ENCODE measurements around the gene ARF3.
A peak's percentile ranks its signal among the peaks of the same experiment; 100 is the strongest.

Gene ARF3

DNA sequence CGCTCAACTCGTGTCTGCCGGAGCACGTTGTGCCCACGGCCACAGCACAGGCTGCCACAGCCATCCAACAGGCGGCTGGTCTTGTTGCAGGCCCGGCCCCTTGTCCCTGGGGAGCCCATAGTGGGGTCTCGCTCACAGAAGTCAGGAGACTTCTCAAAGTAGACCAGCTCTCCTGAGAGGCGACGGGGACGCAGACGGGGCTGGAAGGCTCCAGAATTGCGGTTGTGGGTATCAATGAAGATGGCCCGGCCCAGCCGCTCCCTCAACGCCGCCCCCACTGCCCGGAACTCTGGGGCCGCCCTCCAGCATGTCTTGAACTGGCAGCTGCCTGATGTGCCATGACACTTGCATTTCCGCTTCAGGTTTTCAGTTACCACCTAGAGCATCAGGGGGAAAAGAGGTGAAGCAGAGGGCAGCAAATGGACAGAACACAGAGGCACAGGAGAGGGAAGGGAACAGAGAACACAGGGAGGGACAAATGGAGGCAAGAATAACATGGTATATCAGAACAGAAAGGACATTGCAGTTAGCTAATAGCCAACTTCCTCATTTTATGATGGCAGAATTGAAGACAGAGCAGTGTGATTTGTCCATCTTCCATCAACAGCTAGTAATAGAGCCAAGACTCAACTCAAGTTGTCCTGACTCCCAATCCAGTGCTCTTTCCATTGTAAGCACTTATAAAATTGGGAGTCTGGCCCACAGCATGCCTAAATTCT is 9.0 kb upstream of the ARF3 start:
- no peak for DNase-seq (ENCODE audit: low spot score)

DNA sequence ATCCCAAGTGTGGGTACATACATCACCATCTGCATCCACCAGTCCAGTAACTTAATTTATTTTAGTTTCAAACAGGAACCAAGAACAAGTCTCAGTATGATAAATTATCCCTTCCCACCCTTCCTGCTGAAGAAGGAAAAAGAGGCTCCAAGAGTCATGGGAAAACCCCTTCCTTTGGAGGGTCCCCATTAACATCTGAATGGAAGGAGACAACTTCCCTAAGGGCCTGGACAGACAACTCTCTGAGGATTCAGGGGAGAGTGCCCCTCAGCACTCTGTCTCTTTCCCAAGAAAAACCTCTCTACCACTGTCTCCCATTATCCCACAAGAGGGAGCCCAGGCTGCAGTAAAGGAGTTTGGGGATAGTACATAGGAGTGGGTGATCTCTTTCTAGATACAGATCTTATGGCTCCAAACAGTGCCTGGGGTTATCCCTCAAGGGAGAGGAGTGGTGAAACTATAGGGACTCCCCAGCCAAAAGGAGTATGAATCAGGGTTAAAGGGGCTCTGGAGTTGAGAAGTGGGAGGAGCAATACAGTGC is 8.1 kb upstream of the ARF3 start:
- DNase-seq (ENCODE audit: low spot score) = no peak

DNA sequence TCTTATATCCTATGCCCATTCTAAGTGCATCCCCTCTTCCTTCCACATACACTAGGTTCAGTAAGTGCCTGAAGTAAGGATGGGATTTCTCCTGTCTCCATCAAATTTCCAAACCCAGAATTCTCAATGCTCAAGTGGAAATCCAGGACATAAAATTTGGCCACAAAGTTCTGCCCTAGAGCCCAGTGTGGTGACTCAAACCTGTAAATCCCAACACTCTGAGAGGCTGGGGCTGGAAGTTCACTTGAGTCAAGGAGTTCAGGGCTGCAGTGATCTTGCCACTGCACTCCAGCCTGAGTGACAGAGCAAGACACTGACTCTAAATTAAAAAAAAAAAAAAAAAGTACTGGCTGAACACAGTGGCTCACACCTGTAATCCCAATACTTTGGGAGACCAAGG is 4.5 kb upstream of the ARF3 start:
- no peak for DNase-seq (ENCODE audit: low spot score)

DNA sequence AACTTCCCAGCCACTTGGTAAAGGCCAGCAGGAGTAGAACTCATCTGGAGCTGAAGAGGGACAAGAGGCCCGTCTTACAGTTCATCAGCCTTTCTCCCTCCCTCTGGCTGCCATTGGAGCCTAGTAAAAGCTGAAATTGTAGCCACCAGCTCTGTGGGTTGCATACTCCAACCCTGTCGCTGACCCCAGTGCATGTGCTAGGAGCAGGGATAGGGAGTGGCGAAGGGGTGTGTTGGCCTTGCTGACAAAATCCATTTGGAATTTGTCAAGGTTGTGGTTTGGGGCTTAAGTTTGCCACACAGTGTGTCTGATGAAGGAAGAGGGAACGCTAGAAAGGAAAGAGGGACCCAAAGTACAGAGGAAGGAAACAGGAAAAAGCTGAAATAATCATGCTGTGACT is 4.0 kb upstream of the ARF3 start:
- no peak for DNase-seq (ENCODE audit: low spot score)

DNA sequence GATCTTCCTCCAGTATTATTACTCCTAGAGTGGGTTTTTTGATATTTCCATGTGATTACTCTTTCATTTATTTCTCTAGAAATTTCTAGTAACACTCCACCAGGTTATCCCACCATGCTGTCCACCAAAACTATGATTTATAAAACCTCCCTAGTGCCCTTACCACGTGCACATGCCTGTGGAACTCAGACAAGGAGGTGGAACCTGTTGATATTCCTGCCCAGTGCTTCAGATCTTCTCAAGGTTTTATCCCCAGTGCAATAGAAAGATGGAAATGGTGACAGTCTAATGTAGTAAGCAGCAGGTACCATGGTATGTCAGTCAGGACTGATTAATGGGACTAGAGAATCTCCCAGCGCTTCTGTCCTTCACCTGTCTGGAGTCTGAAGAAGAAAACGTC is 3.5 kb upstream of the ARF3 start:
- DNase-seq (ENCODE audit: low spot score) = no peak

DNA sequence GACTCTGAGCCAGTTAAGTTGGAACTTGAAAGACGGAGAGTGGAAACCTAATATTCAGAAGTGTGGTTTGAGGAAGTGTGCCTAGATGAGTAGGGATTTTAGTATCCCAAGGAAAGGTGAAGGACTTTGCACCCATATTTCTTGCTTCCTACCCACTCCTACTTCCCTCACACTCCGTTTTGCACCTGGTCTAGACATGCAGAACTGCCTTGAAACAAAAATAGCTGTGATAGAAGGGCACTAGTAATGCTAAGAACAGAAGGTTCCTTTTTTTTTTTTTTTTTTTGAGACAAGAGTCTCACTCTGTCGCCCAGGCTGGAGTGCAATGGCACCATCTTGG is 732 bp upstream of the ARF3 start:
- peak; percentile 25 for DNase-seq (ENCODE audit: low spot score)

DNA sequence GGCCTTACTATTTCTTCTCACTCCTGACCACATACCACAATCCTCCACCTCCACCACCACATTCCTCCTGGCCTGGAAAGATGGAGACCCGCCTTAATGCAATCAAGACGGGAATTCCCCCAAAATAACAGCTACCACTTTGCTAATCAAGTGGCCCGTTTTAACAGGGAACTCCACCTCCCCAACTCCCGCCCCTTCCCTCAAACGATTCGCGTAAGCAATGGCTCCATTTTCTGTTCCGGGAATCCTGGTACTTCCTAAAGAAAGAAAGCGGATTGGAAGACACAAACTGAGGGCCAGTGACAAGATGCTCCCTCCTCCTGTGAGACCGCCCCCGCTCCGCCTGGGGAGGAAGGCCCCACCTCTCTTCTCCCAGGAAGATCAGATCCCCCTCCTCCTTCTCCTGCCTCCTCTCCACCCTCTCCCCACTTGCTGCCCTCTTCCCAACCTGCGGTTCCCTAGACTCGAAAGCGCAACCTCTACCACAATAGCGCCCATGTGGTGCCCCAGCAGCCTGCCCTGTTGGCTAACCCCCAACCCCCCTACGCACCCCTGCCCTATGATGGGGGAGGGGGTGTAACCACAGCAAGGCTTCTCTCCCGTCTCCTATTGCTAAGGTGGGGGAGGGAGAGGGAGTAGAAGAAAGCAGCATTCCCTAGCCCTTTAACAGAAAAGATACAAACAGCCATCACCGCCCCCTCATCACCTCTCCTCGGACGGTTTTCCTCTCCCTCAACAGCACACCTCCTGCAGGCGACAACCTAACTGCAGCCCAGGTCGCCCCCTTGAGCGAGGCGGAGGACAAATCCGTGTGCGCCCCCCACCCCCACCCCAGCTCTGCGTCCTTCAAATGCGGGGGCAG is 777 bp downstream of the ARF3 start:
- peak; percentile 89 for DNase-seq (ENCODE audit: low spot score)

DNA sequence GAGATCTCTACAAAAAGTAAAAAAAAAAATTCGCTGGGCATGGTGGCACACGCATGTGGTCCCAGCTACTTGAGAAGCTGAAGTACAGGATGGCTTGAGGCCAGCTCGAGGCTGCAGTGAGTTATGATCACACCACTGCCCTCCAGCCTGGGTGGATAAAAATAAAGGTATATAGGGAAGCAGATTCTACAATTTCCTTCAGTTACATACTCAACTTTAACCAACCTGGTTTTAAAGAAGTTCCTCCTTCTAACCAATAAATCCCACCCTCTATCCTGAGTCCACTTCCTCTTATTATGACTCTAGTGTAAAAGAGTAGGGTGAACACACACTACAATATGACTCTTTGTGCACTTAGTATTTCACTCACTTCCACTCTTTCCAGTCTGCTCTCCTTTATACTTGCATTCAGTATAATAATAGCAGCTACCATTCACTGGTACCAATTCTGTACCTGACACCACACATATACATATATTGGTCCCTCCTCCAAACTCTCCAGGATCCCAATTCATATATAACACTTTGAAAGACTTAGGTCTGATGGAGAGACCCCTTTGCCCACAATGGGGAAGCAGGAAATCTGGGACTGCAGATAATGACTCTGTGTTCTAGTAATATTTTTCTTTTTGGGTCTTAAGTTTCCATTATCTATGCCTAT is 2.3 kb downstream of the ARF3 start:
- DNase-seq (ENCODE audit: low spot score) = no peak

DNA sequence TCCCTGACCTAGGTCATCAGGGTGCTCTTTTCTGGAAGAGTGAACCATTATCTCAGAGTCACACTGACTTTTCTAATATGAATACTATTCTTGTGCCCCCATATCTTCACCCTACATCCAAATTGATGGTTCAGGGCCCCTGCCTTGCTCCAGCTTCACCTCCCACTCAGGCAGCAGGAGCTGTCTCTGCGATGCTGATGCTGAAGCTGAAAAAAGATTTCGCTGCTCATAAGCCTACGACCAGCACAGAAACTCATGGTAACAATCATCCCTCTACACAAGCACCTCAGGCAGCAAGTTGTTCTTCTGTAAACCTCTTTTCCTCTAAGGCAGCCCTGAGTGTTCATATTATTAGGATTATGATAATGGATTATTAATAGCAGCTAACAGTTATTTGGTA is 3.2 kb downstream of the ARF3 start:
- DNase-seq (ENCODE audit: low spot score) = no peak

DNA sequence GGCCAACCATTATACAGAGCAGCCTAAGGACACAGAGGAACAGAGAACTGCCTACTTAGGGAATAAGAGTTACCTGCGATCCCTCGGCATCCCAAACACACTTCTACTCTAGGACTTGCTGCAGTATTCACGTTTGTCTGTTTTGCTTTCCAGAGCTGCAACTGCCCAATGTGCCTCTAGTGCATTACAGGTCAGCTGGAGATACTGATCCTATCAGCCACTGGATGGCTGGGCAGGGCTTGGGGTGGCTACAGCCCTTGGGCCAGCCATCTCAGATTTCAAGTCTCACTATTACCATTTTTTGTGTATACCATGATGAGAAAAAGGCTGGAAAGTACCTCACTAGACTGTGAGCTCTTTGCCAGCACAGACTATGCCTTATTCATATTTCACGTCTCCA is 4.6 kb downstream of the ARF3 start:
- DNase-seq (ENCODE audit: low spot score) = no peak

DNA sequence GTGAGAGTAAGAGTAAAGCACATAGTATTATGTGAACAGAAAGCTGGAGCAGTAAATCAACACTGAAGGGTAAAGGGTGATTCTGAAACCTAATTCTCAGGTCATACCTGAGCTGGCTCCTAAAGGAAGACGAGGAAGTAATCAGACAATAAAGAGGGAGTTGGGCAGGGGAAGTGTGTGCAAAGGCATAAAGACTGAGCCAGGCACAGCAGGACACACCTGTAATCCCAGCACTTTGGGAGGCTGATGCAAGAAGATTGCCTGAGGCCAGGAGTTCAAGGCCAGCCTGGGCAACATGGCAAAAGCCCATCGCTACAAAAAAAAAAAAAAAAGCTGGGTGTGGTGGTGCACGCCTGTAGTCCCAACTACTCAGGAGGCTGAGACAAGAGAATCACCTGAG is 9.6 kb downstream of the ARF3 start:
- DNase-seq (ENCODE audit: low spot score) = peak; percentile 34

DNA sequence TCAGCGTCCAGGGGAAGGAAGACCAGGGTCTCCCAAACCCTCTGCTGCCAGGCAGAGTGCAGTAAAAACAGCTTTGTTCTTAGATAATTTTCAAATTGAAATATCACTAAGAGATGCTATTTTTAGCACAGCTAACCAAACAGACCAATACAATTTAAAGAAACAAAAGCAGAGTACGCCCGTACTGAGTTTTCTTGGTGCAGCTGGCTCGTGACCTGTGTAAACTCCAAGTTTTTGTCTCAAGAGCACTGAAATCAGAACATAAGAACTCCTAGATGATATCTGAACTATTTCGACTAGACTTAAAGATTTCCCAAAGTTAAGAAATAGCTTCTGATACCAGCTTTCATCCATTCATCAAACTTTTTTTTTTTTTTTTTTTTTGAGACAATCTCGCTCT is 10.3 kb downstream of the ARF3 start:
- no peak for DNase-seq (ENCODE audit: low spot score)

DNA sequence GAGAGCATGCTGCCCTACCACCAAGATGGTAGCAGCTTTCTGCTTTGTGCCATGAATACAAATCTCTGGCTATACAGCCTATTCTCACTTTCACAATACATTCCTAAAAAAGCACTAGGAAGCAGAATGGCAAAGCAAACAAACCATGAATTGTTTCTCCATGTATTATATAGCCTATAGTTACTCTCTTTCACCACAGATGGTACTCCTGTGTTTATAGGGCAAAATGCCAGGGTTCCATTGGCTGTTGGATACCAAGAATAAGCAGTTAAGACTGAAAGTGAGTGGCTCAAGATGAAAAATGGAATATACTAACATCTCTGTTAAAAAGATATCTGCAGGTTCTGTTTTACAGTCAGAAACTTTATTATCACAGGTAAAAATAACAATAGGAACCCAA is 11.1 kb downstream of the ARF3 start:
- no peak for DNase-seq (ENCODE audit: low spot score)

DNA sequence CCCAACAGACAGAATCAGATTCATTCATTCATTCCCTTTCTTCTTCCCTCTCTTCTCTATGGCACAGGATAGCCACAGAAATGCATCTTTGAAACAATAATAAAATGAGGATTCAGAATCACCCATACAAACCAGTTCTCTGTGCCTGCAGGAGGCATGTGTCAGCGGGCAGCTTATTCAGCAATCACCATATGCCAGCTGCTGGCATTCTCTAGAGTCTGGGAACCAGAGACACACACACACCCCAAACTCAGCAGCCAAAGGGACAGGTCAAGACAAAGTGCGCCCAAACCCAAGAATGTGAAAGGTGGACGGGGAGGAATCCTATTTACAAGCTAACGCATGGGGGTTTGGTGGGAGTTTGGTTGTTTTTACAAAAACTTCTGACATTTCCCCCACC is 14.1 kb downstream of the ARF3 start:
- DNase-seq (ENCODE audit: low spot score) = no peak

DNA sequence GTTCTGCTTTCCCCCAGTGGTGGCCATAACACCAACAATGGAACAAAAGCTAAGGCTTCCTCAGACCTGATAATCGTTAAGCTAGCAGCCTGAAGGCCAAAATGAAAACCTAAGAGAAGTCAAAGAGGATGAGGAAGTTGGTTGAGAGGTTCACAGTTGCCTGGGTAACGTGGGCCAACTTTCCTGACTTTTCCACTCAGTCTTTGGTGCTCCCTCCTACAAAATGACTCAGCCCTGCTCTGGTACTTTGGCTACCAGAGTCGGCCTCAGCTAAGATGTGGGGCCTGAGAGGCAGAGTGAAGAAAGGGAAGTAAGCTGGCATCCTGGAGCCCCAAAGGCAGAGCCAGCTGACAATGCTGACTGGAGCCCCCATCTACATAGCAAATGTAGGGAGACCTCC is 17.1 kb downstream of the ARF3 start:
- DNase-seq (ENCODE audit: low spot score) = no peak

DNA sequence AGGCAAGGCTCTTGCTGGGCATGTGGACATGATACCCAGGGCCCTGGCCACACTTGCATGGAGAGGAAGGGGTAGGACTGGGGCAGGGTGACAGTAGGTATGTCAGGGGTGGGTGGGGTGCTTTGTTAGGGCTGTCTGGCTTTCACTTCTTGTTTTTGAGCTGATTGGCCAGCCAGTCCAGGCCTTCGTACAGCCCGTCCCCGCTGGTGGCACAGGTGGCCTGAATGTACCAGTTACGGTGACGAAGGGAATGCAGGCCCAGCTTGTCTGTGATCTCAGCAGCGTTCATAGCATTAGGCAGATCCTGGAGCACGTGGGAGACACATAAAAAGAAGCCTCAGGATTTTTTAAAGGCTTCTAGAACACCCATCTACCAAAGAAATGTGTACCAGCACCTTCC is 18.5 kb downstream of the ARF3 start:
- no peak for DNase-seq (ENCODE audit: low spot score)

DNA sequence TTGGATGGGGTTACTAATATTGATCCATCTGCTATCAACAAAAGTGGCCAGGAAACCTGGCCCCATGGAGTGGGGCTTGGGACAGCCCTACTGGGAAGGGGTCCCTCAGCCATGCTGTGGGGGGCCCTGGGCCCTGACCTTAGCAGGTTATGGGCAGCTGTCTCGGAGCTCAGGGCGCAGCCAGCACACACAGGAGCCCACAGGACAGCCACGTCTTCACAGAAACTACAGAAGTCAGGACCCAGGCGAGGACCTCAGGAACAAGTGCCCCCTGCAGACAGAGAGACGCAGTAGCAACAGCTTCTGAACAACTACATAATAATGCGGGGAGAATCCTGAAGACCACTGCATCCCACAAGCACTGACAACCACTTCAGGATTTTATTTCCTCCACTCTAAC is 20.1 kb downstream of the ARF3 start:
- no peak for DNase-seq (ENCODE audit: low spot score)

DNA sequence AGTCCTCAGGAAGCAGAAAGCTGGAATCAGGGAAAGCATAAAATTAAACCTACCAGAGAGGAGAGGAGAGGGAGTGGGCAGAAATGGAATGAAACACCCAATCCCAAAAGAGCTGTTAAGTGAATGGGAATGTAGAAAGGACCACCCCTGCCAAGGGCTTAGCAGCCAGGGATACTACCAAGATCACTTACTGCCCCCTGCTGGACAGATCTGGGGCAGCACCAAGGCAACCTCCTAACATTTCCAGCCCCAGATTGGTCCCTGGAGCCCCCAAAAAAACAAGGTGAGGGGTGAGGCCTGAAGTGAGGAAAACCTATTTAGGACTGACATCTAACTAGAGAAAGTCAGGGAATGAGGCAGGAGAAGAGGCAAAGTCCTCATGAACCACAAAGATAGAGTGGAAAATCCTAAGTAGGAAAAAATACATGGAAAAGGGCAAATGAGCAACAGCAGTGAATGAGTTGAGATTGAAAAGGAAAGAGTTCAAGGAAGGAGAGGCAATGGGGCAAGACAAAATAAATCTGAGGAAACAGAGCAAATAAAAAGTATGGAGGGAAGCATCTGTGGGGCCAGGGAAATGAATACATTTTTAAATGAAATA is 20.8 kb downstream of the ARF3 start:
- peak; percentile 60 for DNase-seq (ENCODE audit: low spot score)

DNA sequence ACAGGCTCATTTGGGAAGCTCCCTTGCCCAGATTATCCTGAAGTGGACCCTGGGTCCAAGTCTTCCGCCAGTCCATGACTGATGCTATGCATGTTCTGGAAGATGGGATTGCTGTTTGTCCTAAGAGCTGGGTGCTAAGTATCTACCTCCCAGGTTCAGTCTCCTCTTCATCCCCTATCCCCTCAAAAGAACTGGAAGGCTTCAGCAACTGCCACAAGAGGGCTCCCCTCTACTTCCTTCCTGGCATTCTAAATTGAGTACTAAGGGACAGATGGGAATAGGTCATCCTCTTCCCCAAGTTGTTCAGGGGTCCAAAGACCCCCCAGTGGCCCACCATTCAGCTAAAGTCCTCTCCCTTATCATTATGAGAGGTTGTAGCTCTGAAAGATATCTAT is 23.0 kb downstream of the ARF3 start:
- no peak for DNase-seq (ENCODE audit: low spot score)

DNA sequence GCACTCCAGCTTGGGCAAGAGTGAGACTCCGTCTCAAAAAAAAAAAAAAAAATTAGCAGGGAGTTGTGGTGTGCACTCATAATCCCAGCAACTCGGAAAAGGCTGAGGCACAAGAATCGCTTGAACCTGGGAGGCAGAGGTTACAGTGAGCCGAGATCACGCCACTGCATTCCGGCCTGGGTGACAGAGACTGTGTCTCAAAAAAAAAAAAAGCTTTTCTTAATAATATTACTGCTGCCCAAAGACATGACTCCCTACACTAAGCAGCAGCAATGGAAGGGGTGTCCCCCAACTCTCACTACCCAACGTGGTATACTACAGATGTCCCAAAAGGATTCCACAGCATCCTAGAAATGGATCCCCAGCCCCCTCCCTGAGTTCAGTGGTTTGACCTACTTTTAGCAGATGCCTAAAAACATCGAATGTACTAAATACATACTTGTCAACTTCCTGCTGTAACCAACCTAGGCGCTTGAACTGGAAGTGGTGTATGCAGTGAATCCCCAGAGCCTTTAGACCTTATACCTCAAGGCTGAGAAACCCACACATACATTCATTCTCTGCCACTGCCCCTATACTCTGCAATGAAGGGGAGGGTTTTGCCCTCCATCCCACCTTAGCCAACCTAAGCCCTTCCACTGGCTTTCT is 23.5 kb downstream of the ARF3 start:
- DNase-seq (ENCODE audit: low spot score) = no peak

DNA sequence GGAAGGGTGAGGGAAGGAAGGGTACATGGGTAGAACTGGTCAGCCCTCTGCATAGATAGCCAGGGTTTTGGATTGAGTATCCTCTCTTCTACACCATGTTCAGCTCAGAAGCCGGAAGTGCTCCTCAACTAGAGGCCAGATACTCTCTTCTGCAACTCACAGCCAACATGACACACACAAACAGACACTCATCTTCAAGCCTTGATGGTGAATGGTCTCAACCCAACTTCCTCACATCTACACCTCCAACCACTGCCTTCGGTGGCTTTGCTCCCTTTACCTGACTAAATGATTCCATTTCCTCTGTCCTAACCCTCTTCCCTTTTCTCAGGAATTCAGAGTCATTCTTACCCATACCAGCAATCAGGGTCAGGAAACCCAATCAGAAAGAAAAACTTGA is 24.4 kb downstream of the ARF3 start:
- no peak for DNase-seq (ENCODE audit: low spot score)

DNA sequence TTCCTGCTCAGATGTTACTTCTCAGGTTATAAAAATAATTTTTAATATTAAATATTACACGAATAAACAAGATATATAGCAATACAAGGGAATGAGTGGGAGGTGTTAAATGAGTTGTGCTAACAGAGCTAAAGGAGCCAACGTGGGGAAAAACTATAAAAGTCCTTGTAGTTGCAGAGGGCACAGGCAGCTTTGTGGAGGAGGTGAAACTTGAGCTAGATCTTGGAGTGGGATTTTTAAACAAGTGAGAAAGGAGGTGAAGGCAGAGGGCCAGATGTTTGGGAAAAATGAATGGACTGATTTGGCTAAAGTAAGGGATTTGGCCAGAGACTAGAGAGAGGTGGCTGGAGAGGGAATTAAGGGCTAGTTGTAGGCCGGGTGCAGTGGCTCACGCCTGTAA is 26.8 kb downstream of the ARF3 start:
- no peak for DNase-seq (ENCODE audit: low spot score)
